HG03159 (cell line): ENCODE results near the gene PARD3B.

Source experiments
- ATAC-seq: cut with Tn5 transposase; IDR thresholded peaks from one replicate; pipeline ENCODE4 v1.9.1; 2021; ENCODE audit warnings: mild to moderate bottlenecking, moderate library complexity; ENCODE audit not compliant: unreplicated experiment

The PARD3B gene

DNA sequence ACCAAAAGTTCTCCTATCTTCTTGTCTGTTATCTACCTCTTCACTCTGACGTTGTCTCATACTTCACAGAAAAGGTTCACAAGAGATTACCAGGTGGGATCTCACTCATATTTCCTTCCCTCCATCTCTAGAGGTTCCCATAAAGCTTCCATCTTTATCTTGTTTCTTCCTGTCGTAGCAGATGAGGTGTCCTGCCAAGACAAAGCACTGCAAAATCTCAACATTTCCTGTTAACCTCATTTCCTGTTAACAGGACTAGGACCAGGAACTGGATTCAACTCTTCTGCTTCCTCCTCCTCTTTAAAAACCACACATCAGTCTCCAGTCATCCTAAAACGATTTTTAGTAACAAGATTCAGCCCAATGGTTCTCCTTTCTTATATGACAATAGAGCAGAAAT, 624.2 kb downstream of the PARD3B start:
- no peak for ATAC-seq

DNA sequence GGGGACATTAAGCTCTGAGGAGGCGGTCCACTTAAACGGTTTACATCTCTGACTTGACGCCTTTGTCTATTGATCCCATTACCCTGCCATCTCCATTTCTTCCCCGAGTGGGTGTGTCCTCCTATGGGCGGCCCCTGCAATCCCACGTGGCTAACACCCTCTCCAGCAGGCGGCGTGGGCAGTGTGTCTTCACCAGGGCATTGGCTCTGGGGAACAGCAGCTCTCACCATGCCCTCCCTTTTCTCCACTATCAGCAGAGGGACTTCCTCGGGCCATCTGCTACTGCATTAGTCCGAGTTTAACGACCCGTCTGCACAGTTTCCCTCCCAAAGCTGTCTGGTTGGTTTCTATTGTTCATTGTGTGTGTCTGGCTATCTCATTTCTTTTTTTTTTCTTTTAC, 625.1 kb downstream of the PARD3B start:
- ATAC-seq, result no peak

DNA sequence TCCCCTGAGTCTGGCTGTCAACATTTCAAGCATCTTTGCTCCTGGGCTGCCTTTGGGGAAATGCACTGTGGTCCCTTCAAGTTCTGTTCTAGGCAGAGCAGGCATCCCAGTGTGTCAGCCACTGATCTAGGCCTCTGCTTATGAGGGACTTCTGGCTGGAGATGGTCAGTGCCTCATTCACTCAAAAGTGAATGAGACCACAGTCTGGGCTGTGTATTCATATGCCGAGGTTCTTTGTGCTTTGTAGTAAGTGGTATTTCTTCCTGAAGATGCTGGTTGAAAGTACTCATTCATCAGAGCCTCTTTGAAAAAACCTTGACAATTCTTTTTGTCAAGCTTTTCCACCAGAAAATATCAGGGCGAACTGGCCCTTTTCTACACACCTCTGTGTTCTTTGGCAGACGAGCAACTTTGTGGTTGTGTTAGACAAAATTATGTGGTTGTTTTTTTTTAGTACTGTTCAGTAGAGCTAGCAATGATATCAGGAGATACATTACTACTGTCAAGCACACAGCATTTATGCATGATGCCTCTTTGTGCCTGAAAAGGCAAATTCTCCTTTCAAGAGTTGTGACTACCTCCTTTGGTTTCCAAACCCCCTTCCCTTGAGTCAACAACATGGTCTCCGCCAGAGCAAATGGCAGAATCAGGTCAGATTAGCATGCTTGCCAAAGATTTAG, 626.1 kb downstream of the PARD3B start:
- no peak for ATAC-seq

DNA sequence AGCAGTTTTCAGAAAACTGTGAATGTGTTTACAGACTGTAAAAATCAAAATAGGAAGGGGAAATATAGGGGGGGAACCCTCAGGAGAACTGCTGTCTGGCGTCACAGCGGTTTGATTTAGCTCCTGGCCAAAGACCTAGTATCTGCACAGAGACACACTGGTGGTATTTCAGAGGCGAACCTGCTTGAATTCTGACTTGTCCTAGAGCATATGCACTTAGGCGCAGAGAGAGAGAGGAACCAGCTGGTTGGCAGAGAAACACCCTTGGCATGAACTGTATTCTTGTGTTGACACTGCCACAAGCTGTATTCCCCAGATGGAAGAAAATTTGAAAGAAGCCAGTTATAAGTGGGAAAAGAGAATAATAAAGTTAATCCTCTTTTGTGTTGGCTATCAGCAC, 630.6 kb downstream of the PARD3B start:
- no peak for ATAC-seq

DNA sequence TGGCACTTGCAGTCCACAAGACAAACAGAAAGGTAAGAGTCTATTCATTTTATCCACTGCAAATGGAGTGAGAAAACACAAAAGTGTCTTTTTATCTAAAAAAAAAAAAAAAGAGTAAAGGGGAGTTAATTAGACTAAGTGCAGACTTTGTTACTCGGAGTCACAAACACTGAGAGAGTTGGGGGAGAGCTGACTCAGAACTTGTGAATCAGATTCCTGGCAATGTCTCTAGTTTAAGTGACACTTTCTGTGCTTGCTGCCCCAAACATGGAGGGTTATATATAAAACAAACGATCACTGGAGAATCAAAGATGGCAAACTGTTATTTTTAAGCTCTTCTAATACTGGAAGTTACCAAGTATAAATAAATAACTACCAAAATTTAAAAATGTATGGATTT, 631.3 kb downstream of the PARD3B start:
- no peak for ATAC-seq

DNA sequence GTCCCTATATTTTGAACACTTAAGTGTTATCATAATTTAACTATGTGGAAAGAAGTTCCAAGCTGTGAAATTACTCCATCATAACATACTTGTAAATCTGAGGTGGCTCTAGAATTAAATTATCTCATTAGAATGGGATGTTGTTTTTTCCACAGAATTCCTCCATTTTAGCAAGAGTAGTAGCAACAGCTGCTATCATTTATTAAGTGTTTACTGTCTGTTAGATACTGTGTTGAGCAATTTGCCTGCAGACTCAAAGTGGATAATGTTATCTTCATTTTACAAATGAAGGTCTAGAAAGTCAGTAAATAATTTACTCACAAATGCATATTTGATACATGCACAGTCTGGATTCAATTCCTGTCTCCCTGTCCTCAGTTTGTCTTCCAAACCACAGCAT, 632.3 kb downstream of the PARD3B start:
- no peak for ATAC-seq

DNA sequence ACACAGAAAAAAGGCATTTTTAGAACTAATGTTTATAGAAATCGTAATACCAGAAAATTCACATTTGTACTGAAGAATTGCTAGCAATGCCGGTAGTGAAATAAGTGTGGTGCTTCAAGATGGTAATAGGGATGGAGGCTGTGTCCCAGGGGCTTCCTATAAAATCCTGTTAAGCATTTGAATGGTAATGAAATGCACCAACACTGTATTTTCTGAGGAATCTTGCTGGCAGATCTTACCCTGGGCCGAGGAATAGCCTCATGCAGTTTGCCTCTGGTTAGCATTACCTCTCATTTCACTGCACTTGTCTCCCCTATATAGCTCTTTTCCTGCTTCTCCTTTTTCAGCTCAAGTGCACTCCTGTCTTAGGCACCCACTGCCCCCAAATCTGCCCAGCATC, 635.5 kb downstream of the PARD3B start:
- no peak for ATAC-seq

DNA sequence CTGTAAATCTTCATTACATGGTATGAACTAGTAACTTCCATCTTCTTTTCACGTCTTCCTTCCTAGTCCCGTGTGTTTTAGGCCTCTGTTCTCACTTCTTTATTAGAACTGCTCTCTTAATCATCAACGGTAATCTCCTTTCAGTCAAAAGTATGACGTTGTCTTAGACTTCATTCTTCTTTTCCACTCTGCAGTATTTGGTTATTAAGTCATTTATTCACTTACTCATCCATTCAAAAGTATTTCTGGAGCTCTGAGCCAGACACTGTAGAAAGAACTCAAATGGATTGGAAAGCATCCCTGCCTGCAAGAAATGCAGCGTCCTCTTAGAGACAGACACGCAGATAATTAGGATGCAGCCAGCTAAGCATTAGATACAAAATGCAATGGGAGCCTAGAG, 642.5 kb downstream of the PARD3B start:
- no peak for ATAC-seq

DNA sequence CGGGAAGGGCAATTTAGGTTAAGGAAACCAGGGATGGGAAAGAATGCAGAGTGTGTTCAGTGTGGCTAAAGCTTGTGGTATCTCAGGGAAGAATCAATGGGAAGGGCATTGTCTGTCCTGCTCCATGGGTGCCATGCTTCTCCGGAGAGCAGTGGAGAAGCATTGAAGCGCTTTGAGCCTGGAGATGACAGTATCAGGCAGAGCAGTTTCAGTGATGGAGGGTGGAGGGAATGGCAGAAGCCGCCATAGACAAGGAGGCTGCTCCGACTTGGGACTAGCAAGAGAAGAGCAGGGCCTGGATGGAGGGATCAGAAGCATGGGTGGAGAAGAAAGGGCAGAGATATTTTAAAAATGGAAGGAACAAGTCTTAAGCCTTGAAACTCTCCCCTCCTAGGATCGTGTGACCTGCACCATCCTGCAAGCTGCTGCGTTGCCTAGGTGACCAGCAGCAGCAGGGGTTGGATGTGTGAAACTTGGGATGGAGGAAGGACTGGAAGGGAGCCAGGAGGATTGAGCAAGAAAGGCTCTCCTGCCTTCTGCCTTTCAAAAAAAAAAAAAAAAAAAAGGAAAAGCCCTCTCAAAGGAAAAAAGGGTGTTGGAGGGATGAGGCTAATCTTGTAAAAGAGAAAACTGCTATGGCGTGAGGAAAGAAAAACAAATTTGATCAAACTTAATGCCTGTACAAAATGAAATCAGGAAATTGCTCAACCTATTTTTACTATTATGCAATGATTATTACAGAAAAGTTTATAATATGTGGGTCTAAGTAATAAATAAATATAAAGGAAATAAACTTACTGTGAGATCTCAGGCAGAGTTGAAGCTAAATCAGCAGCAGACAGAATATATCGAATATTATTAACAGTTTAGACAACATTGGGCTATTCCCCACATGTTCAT, 643.2 kb downstream of the PARD3B start:
- ATAC-seq, result no peak

DNA sequence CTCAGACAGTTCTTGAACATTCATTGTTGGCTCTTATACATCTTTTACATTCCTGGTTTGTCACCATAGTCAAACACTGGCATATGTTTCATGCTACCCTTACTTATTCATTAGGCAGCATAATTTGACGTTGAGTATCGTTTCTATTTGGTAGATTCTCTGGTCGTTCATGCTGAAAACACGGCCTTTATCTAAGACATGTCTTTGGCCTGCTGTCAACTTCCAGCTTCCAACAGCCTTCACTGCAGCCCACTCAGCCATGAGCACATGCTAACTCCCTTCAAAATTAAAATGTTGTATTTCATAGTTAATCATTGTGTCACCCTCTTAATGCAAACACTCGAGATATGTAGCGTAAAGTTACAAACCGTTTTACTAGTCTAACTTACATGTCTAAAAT, 644.0 kb downstream of the PARD3B start:
- no peak for ATAC-seq

DNA sequence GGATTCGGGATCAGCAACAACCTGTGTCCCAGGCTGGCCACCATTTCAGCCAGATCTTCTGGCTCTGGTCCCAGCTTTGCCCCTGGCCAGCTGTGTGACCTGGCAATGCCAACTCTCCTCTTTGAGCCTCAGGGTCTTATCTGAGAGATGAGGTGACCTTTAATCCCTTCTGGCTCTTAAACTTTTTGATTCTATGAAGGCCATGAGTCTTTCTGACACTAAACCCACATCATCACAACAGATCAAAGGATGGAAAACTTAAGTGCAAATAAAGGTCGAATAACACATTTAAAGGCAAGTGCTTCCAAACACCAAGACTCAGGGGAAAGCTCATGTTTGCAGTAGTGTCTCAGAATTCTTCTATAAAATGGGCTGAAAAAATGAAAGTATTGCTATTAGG, 645.3 kb downstream of the PARD3B start:
- ATAC-seq, result no peak

DNA sequence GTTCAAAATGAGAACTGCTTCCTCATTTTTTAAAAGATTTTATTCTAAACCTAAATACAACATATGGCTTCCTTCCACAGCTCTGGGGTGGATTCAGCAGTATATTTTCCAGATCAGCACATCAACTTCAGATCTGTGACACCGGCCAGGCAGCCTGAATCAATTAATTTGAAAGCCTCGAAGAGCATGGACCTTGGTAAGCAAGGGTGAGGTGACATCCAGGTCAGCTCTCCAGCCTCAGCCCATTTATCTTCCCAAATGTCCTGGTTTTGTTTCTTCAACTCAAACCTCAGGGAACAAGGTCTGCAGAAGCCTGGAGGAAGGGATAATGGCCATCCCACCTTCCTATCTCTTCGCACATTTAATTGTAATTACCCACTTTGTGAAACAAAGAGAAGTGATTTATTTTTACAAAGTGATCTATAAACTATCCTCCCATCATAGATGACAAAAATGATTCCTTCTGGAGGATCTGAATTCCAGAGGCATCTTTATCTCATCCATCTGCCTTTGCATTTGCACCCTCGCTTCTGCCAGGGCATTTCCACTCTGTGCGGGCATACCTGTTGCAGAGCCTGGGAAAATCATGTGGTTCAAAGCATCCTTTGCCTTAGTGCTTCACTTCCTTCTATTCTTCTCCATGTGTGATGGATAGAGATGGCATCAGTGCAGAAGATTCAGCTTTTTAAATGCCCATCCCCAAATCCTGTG, 648.0 kb downstream of the PARD3B start:
- no peak for ATAC-seq

DNA sequence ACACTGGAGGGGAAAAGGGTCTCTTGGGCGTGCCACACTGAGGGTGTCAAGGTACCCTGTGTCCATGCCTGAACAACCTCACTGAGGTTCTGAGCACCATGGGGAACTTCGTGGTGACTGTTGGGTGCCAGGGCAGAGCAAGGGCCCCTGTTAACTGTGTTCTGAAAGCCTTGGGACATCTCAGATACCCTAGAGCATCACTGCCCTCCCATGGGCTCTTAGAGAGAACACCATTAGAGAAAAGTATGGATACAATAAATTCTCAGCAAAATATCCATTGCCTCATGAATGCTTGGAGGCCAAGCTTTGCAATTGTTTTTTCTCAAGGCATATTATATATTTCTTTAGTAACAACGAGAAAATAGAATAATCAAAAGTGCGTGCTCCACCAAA, 648.6 kb downstream of the PARD3B start:
- no peak for ATAC-seq

DNA sequence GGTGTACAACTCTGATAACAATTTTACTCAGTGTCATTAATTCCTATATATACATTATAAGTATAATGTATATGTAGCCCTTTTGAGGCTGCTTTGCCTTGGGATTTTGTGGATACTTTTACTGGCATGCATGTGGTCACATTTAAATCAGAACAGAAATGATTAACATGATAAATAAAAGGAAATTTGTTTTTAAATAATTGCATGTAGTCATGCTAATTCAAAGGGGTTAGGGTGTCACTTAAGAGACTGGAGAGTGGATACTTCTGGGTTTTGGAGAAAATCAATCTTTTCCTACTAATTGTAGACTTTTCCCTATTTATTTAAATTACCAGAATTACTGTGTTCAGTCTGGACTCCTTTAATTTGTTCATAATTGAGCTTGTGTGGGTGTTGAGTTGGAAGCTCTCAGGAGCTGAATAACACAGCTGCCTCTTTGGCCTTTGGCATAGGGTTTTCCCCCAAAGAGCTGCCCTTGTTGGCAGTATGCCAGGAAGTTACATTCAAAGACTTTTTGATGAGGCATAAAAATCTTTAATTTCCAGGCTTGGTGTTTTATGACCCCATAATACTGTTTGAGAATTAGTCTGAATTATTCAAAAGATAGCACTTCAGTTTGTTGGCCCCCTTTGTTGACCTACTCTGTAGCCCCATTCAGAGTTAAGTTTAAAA, 652.3 kb downstream of the PARD3B start:
- no peak for ATAC-seq

DNA sequence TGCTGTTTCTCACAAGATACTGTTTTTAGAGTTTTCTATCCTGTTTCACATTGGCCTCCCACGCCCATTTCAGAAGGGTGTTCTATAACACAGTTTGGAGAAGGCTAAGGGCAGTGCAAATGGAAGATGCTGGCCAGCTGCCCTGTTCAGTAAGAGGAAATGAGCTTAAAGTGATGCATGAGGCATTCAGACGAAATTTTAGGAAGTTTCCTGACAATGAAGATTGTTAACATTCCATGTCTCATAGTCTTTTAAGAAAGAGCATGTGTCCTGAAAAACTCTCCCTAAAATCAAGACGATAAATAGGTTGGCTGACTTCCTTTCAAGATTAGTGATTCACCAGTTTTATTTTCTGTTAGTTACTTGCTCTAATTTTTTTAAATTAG, 652.9 kb downstream of the PARD3B start:
- no peak for ATAC-seq

DNA sequence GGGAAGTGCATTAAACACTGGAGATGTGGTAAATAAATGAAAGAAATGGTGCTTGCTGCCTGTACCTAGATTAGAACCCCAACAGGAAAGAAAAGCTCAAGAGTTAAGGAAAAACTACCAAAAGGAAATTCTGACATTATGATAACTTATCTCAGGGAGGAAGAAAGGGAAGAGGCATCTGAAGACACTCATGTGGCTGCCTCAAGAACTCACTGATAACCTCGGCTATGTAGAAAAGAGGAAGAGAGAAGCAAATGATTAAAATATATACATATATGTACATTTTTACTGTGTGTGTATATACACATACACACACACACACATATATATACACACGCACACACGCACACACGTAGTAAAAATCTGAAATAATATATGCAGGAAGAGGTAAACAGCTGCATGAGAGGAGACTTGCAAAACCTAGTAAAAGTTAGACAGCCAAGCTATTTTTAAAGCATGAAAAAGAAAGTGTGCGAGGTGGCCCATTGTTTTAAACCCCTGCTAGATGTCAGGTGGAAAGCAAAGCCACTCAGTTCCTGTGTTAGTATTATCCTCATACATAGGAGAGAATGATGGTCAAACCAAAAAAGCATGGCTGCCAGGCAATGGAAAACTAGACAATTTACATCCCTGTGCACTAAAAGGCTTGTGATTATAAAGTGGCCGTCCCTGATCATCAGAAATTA, 654.0 kb downstream of the PARD3B start:
- ATAC-seq, result no peak

DNA sequence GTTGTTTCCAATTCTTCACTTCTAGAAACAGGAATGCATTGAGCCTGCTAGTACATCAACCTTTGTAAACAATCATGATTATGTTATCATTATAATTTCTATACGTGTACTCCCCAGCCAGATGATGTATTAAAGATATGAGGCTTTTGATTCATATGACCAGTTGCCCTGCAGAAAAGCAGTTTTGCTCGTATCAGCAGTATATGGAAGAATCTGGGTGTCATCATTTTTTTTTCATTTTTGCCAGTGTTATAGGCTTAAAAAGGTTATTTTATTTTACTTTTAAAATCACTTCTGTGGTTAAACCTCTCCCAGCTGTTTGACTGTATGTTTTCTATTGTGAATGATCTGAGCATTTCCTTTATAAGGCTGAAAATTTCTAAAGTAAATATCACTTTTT, 665.2 kb downstream of the PARD3B start:
- no peak for ATAC-seq

DNA sequence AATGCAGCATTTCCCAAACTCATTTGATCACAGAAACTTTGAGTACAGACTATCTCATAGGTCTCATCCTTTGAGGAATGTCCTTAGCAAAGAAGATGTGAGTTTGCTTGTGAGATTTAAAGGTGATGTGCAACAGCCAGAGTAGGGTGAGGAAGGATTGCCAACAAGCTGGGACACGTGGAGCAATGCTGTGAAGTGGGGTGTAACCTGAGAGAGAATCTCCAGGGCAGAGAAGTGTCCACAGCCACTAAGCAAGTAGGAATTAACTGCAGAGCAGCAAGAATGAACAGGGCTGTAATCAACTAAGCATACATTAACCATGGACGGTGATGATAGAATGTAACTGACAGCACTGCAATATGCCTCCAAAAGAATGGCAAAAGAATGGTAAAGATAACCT, 667.1 kb downstream of the PARD3B start:
- ATAC-seq, result no peak

DNA sequence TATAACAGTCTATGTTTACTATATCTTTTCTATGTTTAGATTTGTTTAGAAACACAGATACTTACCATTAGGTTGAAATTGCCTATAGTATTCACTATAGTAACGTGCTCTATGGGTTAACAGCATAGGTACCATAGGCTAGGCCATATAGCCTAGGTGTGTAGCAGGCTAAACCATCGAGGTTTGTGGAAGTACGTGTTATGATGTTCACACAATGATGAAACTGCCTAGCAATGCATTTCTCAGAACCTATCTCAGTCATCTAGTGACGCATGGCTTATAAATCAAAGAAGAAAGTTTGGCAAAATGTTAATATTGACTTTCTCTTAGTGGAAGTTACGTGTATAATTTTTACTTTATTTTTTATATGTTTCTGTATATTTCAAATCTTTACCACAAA, 670.8 kb downstream of the PARD3B start:
- no peak for ATAC-seq

DNA sequence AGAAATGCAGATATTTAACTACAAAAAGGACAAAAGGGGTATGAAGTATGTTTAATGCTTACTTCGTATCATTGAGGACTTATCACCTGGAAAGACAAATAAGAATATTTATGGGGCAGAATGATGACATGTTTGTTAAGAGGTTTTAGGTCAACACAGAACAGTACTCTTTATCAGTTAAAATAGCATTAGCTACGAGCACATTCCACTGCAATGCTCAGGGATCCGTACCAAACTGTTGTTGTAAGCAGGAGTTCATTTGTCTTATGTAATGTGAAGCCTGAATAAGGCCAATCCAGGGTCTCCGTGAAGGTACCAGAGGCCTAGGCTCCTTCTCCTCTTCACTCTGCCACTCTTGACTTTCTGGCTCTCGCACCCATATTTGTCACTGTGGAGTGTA, 671.3 kb downstream of the PARD3B start:
- ATAC-seq, result no peak

DNA sequence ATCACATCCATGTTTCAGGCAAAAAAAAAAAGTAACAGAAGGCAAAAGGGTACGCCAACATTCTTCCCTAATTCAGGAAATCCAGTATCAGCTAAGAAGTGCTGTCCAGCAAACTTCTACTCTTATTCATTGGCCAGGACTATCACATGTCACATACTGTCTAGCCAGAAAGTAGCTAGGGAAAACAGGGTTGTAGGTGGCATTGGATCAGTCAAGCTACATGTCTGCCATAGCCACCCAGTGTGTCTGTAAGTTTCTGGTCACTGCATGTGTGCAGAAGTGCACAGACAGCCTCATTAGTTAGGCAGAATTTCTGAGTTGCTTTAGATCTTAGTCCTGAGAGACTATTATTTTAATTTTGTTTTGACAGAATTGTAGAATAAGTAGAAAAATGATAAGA, 671.7 kb downstream of the PARD3B start:
- ATAC-seq, result no peak
